Stomach (tissue), 9 donors: ENCODE data around the gene ARHGAP26. TPM values are rescaled to one million over a fixed set of nuclear protein-coding genes. Genes with fewer than 3 reads are reported as not detected.

Experiments used
- DNase-seq, 2 donors: peaks; one replicate each; pipeline versions ENCODE4 v3.0.0 to v3.0.0-alpha.2; 2013 to 2019
- H3K27ac ChIP-seq, 5 donors: fragments of 200-600 bp in 4 of 5; sonication (generic) in 4 of 5; one replicate each; pipeline ENCODE4 v1.5.1; 2013 to 2019; ENCODE audit warnings: mild to moderate bottlenecking in 1 of 5, moderate library complexity in 1 of 5
- H3K27me3 ChIP-seq, 3 donors: fragments of 200-600 bp; sonication (generic); one replicate each; pipeline ENCODE4 v1.5.1; 2017 to 2019; ENCODE audit warnings: mixed run types in 1 of 3
- H3K36me3 ChIP-seq, 4 donors: fragments of 200-600 bp; sonication (generic); 1 replicate in 3 of 4; 2 replicates in 1 of 4; pipeline ENCODE4 v1.5.1; 2016 to 2019
- H3K4me1 ChIP-seq, 4 donors: fragments of 200-600 bp; sonication (generic); one replicate each; pipeline ENCODE4 v1.5.1; 2016 to 2019
- H3K4me3 ChIP-seq, 4 donors: fragments of 200-600 bp; sonication (generic) in 3 of 4; one replicate each; pipeline ENCODE4 v1.5.1; 2016 to 2019; ENCODE audit warnings: mild to moderate bottlenecking in 1 of 4
- H3K9me3 ChIP-seq, 4 donors: fragments of 200-600 bp; sonication (generic); one replicate each; pipeline ENCODE4 v1.5.1; 2016 to 2019
- CTCF ChIP-seq, 7 experiments: fragments of 450-650 bp in 4 of 7; fragments of 200-600 bp in 3 of 7; sonication (generic) in 3 of 7; IDR thresholded peaks; one replicate each; pipeline ENCODE4 v1.5.1; 2016 to 2019; ENCODE audit warnings: antibody characterized with exemption in 7 of 7, control low read depth in 2 of 7, mild to moderate bottlenecking in 1 of 7
- EP300 ChIP-seq: sonication (generic); formaldehyde crosslinking; IDR thresholded peaks from one replicate; pipeline ENCODE4 v1.6.1; 2017; ENCODE audit warnings: antibody characterized with exemption
- POLR2A ChIP-seq, 4 donors: fragments of 450-650 bp; IDR thresholded peaks; one replicate each; pipeline ENCODE4 v1.6.1; 2016; ENCODE audit warnings: antibody characterized with exemption in 4 of 4, control low read depth in 2 of 4, mild to moderate bottlenecking in 1 of 4, moderate library complexity in 1 of 4
- POLR2AphosphoS5 ChIP-seq, 3 donors: sonication (generic); formaldehyde crosslinking; IDR thresholded peaks; one replicate each; pipeline ENCODE4 v1.6.1; 2016; ENCODE audit warnings: antibody characterized with exemption in 3 of 3
- WGBS, 5 donors: extraction: QIAGEN DNeasy Blood & Tissue Kit in 3 of 5; methylation state at CpG; one replicate each; pipeline versions ENCODE4 v1.1.5 to v1.1.7; 2013 to 2018; 5-methylcytosine and 5-hydroxymethylcytosine counted together
- intact Hi-C: fragments of 100-400 bp; cut with DNase I; formaldehyde crosslinking; loops from one replicate; pipeline ENCODE4 v1.15.1; 2023; ENCODE audit warnings: low total_unique reads
- polyA plus RNA-seq, 3 donors: library from polyadenylated mRNA; stranded (reverse); fragments of 200-250 nt; gene quantifications; one replicate each; pipeline ENCODE4 v1.2.3, GENCODE V29; 2013
- total RNA-seq, 5 donors: library from RNA; depleted of rRNA; stranded (reverse); fragments of >200 nt; gene quantifications; one replicate each; pipeline versions ENCODE4 v1.1.0 to v1.2.3, GENCODE V29; 2014 to 2016
- donor health status: healthy with polysubstance abuse.
- donor health status: Bipolar disorder and iron deficiency.
- donor health status: healthy.

The ARHGAP26 gene
- total and polyA plus RNA-seq, 8 donors: 4.0 to 115 (median 34.1) TPM

GRCh38 chr5:143110591-143110990 lies 340.4 kb downstream of the ARHGAP26 start:
- DNase-seq: no peak
- Histone ChIP-seq H3K36me3 (peaks cover 0 to 6% (median 0%) of the 10 kb centered on the region in 4 donors), H3K27ac (no peak overlapping the region), H3K4me3 (no peak overlapping the region), H3K9me3 (no peaks in the 10 kb centered on the region), H3K4me1 (peaks cover 0 to 45% (median 33%) of the 10 kb centered on the region in 4 donors), H3K27me3 (no peaks in the 10 kb centered on the region)
- intact Hi-C loops: no loop called here
- TF ChIP-seq POLR2A (IDR thresholded peaks at IDR 0.05) (no peak), POLR2AphosphoS5 (IDR thresholded peaks at IDR 0.05) (no peak), EP300 (no peak)
- 24 to 40% (median 36%) methylated on average over 1 of the region's 1 CpG for WGBS, 5 donors

GRCh38 chr5:143111799-143112198 lies 341.6 kb downstream of the ARHGAP26 start:
- Histone ChIP-seq H3K27ac (no peak overlapping the region), H3K36me3 (peaks cover 0 to 11% (median 0%) of the 10 kb centered on the region in 4 donors), H3K4me1 (peaks cover 0 to 40% (median 32%) of the 10 kb centered on the region in 4 donors), H3K4me3 (no peak overlapping the region), H3K27me3 (no peaks in the 10 kb centered on the region), H3K9me3 (no peaks in the 10 kb centered on the region)
- 93 to 96% (median 96%) methylated on average over 5 of the region's 5 CpGs for WGBS, 5 donors
- no peak for DNase-seq
- TF ChIP-seq CTCF (IDR thresholded peaks at IDR 0.05) (no peak), EP300 (no peak), POLR2AphosphoS5 (IDR thresholded peaks at IDR 0.05) (no peak), POLR2A (IDR thresholded peaks at IDR 0.05) (no peak)
- intact Hi-C loops: no loop called here

- 88 to 99% (median 96%) methylated on average over 3 of the region's 3 CpGs for WGBS, 5 donors
- no peak overlapping the region for H3K27ac ChIP-seq
- no peak for DNase-seq
- H3K36me3 ChIP-seq: peaks cover 0 to 15% (median 0%) of the 10 kb centered on the region in 4 donors
- intact Hi-C loops: no loop called here
- H3K4me3 ChIP-seq: no peak overlapping the region
- TF ChIP-seq POLR2A (IDR thresholded peaks at IDR 0.05): no peak
- TF ChIP-seq EP300: no peak
- no peak for TF ChIP-seq CTCF (IDR thresholded peaks at IDR 0.05)
- TF ChIP-seq POLR2AphosphoS5 (IDR thresholded peaks at IDR 0.05): no peak
- H3K9me3 ChIP-seq: no peaks in the 10 kb centered on the region
- H3K27me3 ChIP-seq: no peaks in the 10 kb centered on the region
- peaks cover 0 to 32% (median 21%) of the 10 kb centered on the region in 4 donors for H3K4me1 ChIP-seq
Observed at GRCh38 chr5:143113461-143113860, 343.3 kb downstream of the ARHGAP26 start.

GRCh38 chr5:143114481-143114880 lies 344.3 kb downstream of the ARHGAP26 start:
- Histone ChIP-seq H3K36me3 (peaks cover 0 to 15% (median 0%) of the 10 kb centered on the region in 4 donors), H3K4me1 (peaks cover 0 to 31% (median 11%) of the 10 kb centered on the region in 4 donors), H3K4me3 (no peak overlapping the region), H3K9me3 (no peaks in the 10 kb centered on the region), H3K27ac (no peak overlapping the region), H3K27me3 (no peaks in the 10 kb centered on the region)
- WGBS, 5 donors: 45 to 71% (median 50%) methylated on average over 2 of the region's 2 CpGs
- DNase-seq: no peak
- TF ChIP-seq POLR2A (IDR thresholded peaks at IDR 0.05): no peak
- no peak for TF ChIP-seq POLR2AphosphoS5 (IDR thresholded peaks at IDR 0.05)
- no peak for TF ChIP-seq CTCF (IDR thresholded peaks at IDR 0.05)
- no peak for TF ChIP-seq EP300
- intact Hi-C loops: no loop called here

- DNase-seq: no peak
- Histone ChIP-seq H3K36me3 (peaks cover 0 to 15% (median 0%) of the 10 kb centered on the region in 4 donors), H3K27ac (no peak overlapping the region), H3K27me3 (no peaks in the 10 kb centered on the region), H3K9me3 (no peaks in the 10 kb centered on the region), H3K4me3 (no peak overlapping the region), H3K4me1 (peaks cover 0 to 29% (median 8%) of the 10 kb centered on the region in 4 donors)
- intact Hi-C loops: no loop called here
- TF ChIP-seq POLR2AphosphoS5 (IDR thresholded peaks at IDR 0.05) (no peak), EP300 (no peak), POLR2A (IDR thresholded peaks at IDR 0.05) (no peak), CTCF (IDR thresholded peaks at IDR 0.05) (no peak)
- 93 to 98% (median 94%) methylated on average over 2 of the region's 2 CpGs for WGBS, 5 donors
Observed at GRCh38 chr5:143115381-143115780, 345.2 kb downstream of the ARHGAP26 start.
